ENCODE results near the gene PRPS2.

- TF ChIP-seq CTCF (conservative IDR thresholded peaks at IDR 0.05; ENCODE audit: low read depth, low read length) (no peak), EZH2 (IDR thresholded peaks at IDR 0.05; ENCODE audit: low read length, unreplicated experiment) (no peak)
Observed at GRCh38 chrX:12741416-12741815, 49.8 kb upstream of the PRPS2 start.

All from PC-3 (cell line).